BLaER1 treated with 17β-estradiol and CSF1 and Interleukin-3, amounts not matched to agents 10 nM and 100 nM (cell line): ENCODE measurements around the gene PLAC8.
"Not testable (repeated sequence)": the region's sequence is repeated elsewhere in the genome, so short reads cannot be mapped to it uniquely, and the experiment has no call there.

Experiments used
- H3K27ac ChIP-seq, 11 experiments: shearing (Covaris generic); formaldehyde crosslinking; 2 replicates each; pipeline ENCODE4 v1.8.1; 2022
- H3K27me3 ChIP-seq, 11 experiments: shearing (Covaris generic); formaldehyde crosslinking; 2 replicates each; pipeline ENCODE4 v1.8.1; 2022
- H3K36me3 ChIP-seq, 11 experiments: shearing (Covaris generic); formaldehyde crosslinking; 2 replicates each; pipeline ENCODE4 v1.8.1; 2022
- H3K4me1 ChIP-seq, 10 experiments: shearing (Covaris generic); formaldehyde crosslinking; 2 replicates each; pipeline ENCODE4 v1.8.1; 2022
- H3K4me2 ChIP-seq, 11 experiments: shearing (Covaris generic); formaldehyde crosslinking; 2 replicates each; pipeline ENCODE4 v1.8.1; 2022
- H3K4me3 ChIP-seq, 10 experiments: shearing (Covaris generic); formaldehyde crosslinking; 2 replicates each; pipeline ENCODE4 v1.8.1; 2022
- H3K9ac ChIP-seq, 11 experiments: shearing (Covaris generic); formaldehyde crosslinking; 2 replicates each; pipeline ENCODE4 v1.8.1; 2022
- H3K9me3 ChIP-seq, 11 experiments: shearing (Covaris generic); formaldehyde crosslinking; replicated peaks in 1 of 11; 2 replicates each; pipeline ENCODE4 v1.8.1; 2022
- H4K20me1 ChIP-seq, 11 experiments: shearing (Covaris generic); formaldehyde crosslinking; 2 replicates each; pipeline ENCODE4 v1.8.1; 2022
- Cebpa-rat ChIP-seq, 11 experiments: shearing (Covaris generic); IDR thresholded peaks; 2 replicates each; pipeline ENCODE4 v1.8.1; 2022

PLAC8 gene

GRCh38 chr4:83071116-83071515, 43.4 kb downstream of the PLAC8 start:
- H3K9ac ChIP-seq, result no peak overlapping the region
- no peaks in the 10 kb centered on the region for H3K27me3 ChIP-seq
- H3K4me1 ChIP-seq, result peaks cover 0 to 42% (median 9%) of the 10 kb centered on the region in 10 experiments; a peak in 13 of 20 replicates
- no peaks in the 10 kb centered on the region for H4K20me1 ChIP-seq
- H3K9me3 ChIP-seq, result no peaks in the 10 kb centered on the region
- no peak overlapping the region for H3K4me3 ChIP-seq
- H3K27ac ChIP-seq, result peak overlapping the region in 3 of 11 experiments; percentile 13 to 25 (median 18); a peak in 1 of 22 replicates
- TF ChIP-seq Cebpa-rat (IDR thresholded peaks at IDR 0.05), result no peak
- H3K4me2 ChIP-seq, result peak overlapping the region in 3 of 11 experiments; percentile 41 to 63 (median 62); a peak in 7 of 22 replicates
- peaks cover 60 to 89% (median 76%) of the 10 kb centered on the region in 11 experiments for H3K36me3 ChIP-seq

DNA sequence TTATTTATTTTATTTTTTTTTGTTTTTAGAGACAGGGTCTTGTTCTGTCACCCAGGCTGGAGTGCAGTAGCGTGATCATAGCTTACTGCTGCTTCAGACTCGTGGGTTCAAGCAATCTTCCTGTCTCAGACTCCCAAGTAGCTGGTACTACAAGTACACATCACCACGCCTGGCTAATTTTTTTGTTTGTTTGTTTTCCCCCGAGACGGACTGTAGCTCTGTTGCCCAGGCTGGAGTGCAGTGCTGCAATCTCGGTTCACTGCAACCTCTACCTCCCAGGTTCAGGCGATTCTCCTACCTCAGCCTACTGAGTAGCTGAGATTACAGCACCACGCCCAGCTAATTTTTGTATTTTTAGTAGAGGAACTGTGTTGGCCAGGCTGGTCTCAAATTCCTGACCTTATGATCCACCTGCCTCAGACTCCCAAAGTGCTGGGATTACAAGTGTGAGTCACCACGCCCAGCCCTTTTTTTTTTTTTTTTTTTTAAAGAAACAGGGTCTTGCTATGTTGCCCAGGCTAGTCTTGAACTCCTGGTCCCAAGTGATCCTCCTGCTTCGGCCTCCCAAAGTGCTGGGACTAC, 47.4 kb downstream of the PLAC8 start:
- Histone ChIP-seq H3K4me1 (peaks cover 0 to 32% (median 7%) of the 10 kb centered on the region in 10 experiments; a peak in 12 of 20 replicates), H3K4me3 (no peak overlapping the region), H3K4me2 (peak overlapping the region in 1 of 11 experiments; percentile 24; a peak in 1 of 22 replicates), H4K20me1 (no peaks in the 10 kb centered on the region), H3K27me3 (no peaks in the 10 kb centered on the region), H3K36me3 (peaks cover 80 to 100% (median 93%) of the 10 kb centered on the region in 11 experiments), H3K9ac (0 out of 22 replicates have a peak overlapping the region, but pooled peaks of 1 of the 11 experiments have one; percentile 14), H3K9me3 (no peaks in the 10 kb centered on the region), H3K27ac (no peak overlapping the region)
- TF ChIP-seq Cebpa-rat (IDR thresholded peaks at IDR 0.05), result no peak

DNA sequence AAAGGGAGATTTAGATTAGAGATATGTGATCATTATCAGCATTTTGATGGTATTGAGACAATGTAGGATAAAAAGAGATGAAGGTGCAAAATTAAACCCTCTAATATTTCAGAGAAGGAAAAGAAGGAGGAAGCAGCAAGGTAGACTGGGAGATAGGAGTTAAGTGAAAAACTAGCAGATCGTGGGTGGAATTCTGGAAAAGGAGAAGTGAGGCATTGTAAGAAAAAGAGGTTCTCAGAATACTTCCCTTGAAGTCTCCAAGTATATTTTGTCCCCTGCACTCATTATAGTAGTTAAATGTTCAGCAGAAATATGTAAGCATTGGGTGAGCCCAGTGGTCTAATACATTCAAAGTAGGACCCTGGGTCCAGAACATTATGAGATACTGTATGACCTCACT, 49.3 kb downstream of the PLAC8 start:
- H3K36me3 ChIP-seq, result peaks cover 74 to 100% (median 91%) of the 10 kb centered on the region in 11 experiments

GRCh38 chr4:83062739-83063138, 51.8 kb downstream of the PLAC8 start:
- Histone ChIP-seq H3K27ac (no peak overlapping the region), H3K36me3 (peaks cover 72 to 99% (median 89%) of the 10 kb centered on the region in 11 experiments), H3K4me1 (peaks cover 0 to 21% (median 6%) of the 10 kb centered on the region in 10 experiments; a peak in 11 of 20 replicates), H3K27me3 (no peaks in the 10 kb centered on the region), H3K9me3 (no peaks in the 10 kb centered on the region), H3K4me2 (no peak overlapping the region), H3K9ac (no peak overlapping the region), H3K4me3 (no peak overlapping the region), H4K20me1 (no peaks in the 10 kb centered on the region)
- TF ChIP-seq Cebpa-rat (IDR thresholded peaks at IDR 0.05), result no peak

More for the DNA sequence above, 49.3 kb downstream of the PLAC8 start:
- Histone ChIP-seq H4K20me1 (no peaks in the 10 kb centered on the region), H3K27ac (no peak overlapping the region), H3K9me3 (no peaks in the 10 kb centered on the region), H3K4me1 (peaks cover 0 to 22% (median 6%) of the 10 kb centered on the region in 10 experiments; a peak in 11 of 20 replicates), H3K9ac (no peak overlapping the region), H3K27me3 (no peaks in the 10 kb centered on the region), H3K4me2 (peak overlapping the region in 3 of 11 experiments; percentile 29 to 60 (median 59); a peak in 6 of 22 replicates), H3K4me3 (no peak overlapping the region)
- TF ChIP-seq Cebpa-rat (IDR thresholded peaks at IDR 0.05), result no peak

GRCh38 chr4:83054928-83055327, 59.6 kb downstream of the PLAC8 start:
- no peaks in the 10 kb centered on the region for H3K27me3 ChIP-seq
- H3K36me3 ChIP-seq, result peaks cover 56 to 88% (median 79%) of the 10 kb centered on the region in 11 experiments
- H3K27ac ChIP-seq, result no peak overlapping the region
- no peak overlapping the region for H3K4me3 ChIP-seq
- no peaks in the 10 kb centered on the region for H3K4me1 ChIP-seq
- H3K9me3 ChIP-seq, result no peaks in the 10 kb centered on the region
- no peak overlapping the region for H3K4me2 ChIP-seq
- no peak for TF ChIP-seq Cebpa-rat (IDR thresholded peaks at IDR 0.05)
- no peaks in the 10 kb centered on the region for H4K20me1 ChIP-seq
- no peak overlapping the region for H3K9ac ChIP-seq

GRCh38 chr4:83048781-83049180, 65.7 kb downstream of the PLAC8 start:
- not testable (repeated sequence) for H3K27me3 ChIP-seq, H3K4me3 ChIP-seq, H3K9me3 ChIP-seq, H3K9ac ChIP-seq, H3K27ac ChIP-seq, H4K20me1 ChIP-seq, H3K4me2 ChIP-seq
- H3K36me3 ChIP-seq, result peaks cover 47 to 69% (median 63%) of the 10 kb centered on the region in 11 experiments
- TF ChIP-seq Cebpa-rat (IDR thresholded peaks at IDR 0.05), result peak in 3 of 11 experiments; percentile 10 to 62 (median 16); a peak in 4 of 22 replicates
- peaks cover 0 to 12% (median 0%) of the 10 kb centered on the region in 10 experiments; a peak in 3 of 20 replicates for H3K4me1 ChIP-seq

- Histone ChIP-seq H3K4me3 (no peak overlapping the region), H3K4me1 (peaks cover 0 to 17% (median 0%) of the 10 kb centered on the region in 10 experiments; a peak in 4 of 20 replicates), H3K9me3 (no peaks in the 10 kb centered on the region), H3K4me2 (no peak overlapping the region), H4K20me1 (peaks cover 0 to 10% (median 0%) of the 10 kb centered on the region in 11 experiments; a peak in 3 of 22 replicates), H3K27me3 (no peaks in the 10 kb centered on the region), H3K9ac (no peak overlapping the region), H3K27ac (no peak overlapping the region), H3K36me3 (peaks cover 30 to 62% (median 50%) of the 10 kb centered on the region in 11 experiments)
- TF ChIP-seq Cebpa-rat (IDR thresholded peaks at IDR 0.05), result no peak
Measured at GRCh38 chr4:83046693-83047473, 67.6 kb downstream of the PLAC8 start.

DNA sequence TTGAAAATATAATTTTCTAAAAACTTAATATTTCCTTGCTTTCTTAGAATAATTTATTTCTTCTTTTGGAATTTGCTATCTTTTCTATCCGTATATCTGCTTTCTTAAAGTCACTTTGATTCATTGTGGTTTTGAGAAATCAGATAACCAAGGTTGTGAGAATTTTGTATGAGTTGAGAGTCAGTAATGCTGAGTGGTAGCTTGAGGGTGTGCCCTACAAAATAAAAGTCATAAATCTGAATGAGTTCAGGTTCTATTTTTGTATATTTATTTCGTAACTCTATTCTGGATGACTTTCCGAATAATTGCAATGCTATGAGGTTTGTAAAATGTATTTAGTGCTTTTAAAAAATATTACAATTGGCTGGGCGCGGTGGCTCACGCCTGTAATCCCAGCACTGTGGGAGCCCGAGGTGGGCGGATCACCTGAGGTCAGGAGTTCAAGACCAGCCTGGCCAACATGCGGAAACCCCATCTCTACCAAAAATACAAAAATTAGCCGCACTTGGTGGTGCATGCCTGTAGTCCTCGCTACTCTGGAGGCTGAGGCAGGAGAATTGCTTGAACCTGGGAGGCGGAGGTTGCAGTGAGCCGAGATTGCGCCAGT, 70.6 kb downstream of the PLAC8 start:
- Histone ChIP-seq H3K27me3 (no peaks in the 10 kb centered on the region), H3K4me1 (peaks cover 0 to 17% (median 0%) of the 10 kb centered on the region in 10 experiments; a peak in 4 of 20 replicates), H3K27ac (peak overlapping the region in 1 of 11 experiments; percentile 38; a peak in 1 of 22 replicates), H3K4me2 (peak overlapping the region in 3 of 11 experiments; percentile 4 to 13 (median 10); a peak in 1 of 22 replicates), H4K20me1 (peaks cover 0 to 28% (median 4%) of the 10 kb centered on the region in 11 experiments; a peak in 4 of 22 replicates), H3K9ac (no peak overlapping the region), H3K4me3 (no peak overlapping the region), H3K36me3 (peaks cover under 1 to 41% (median 33%) of the 10 kb centered on the region in 11 experiments; a peak in 18 of 22 replicates), H3K9me3 (no peaks in the 10 kb centered on the region)
- 0 out of 22 replicates have a peak, but pooled peaks of 1 of the 11 experiments have one; percentile 7 for TF ChIP-seq Cebpa-rat (IDR thresholded peaks at IDR 0.05)

GRCh38 chr4:83043157-83043556, 71.4 kb downstream of the PLAC8 start:
- H3K9ac ChIP-seq, H3K9me3 ChIP-seq, H3K27me3 ChIP-seq, H3K4me2 ChIP-seq, H3K4me3 ChIP-seq: not testable (repeated sequence)
- H4K20me1 ChIP-seq, result peaks cover 0 to 32% (median 4%) of the 10 kb centered on the region in 11 experiments; a peak in 4 of 22 replicates
- H3K27ac ChIP-seq, result 0 out of 22 replicates have a peak overlapping the region, but pooled peaks of 1 of the 11 experiments have one; percentile 7
- peaks cover 0 to 14% (median 0%) of the 10 kb centered on the region in 10 experiments; a peak in 5 of 20 replicates for H3K4me1 ChIP-seq
- H3K36me3 ChIP-seq, result peaks cover 0 to 37% (median 30%) of the 10 kb centered on the region in 11 experiments; a peak in 14 of 22 replicates
